Esophagus muscularis mucosa (tissue), 4 donors: Measurements from ENCODE around the gene GPC6. TPM values are rescaled to one million over a fixed set of nuclear protein-coding genes. Genes with fewer than 3 reads are reported as not detected.

Experiments used
- DNase-seq: peaks from one replicate; pipeline ENCODE4 v3.0.0-alpha.2; 2017; ENCODE audit errors: extremely low spot score
- H3K27ac ChIP-seq, 4 donors: fragments of 200-600 bp; sonication (generic); replicated peaks in 1 of 4; 1 replicate in 3 of 4; 2 replicates in 1 of 4; pipeline ENCODE4 v1.5.1; 2016 to 2019; ENCODE audit warnings: mild to moderate bottlenecking in 1 of 4
- H3K27me3 ChIP-seq, 4 donors: fragments of 200-600 bp; sonication (generic); one replicate each; pipeline versions ENCODE4 v1.5.1 to v1.6.0; 2016 to 2019
- H3K36me3 ChIP-seq, 4 donors: fragments of 200-600 bp; sonication (generic); one replicate each; pipeline ENCODE4 v1.5.1; 2016 to 2019
- H3K4me1 ChIP-seq, 4 donors: fragments of 200-600 bp; sonication (generic); one replicate each; pipeline ENCODE4 v1.5.1; 2016 to 2019
- H3K4me3 ChIP-seq, 4 donors: fragments of 200-600 bp; sonication (generic); 1 replicate in 2 of 4; 2 replicates in 2 of 4; pipeline ENCODE4 v1.5.1; 2016 to 2019; ENCODE audit warnings: mild to moderate bottlenecking in 4 of 4, moderate library complexity in 1 of 4
- H3K9me3 ChIP-seq, 4 donors: fragments of 200-600 bp; sonication (generic); 1 replicate in 3 of 4; 2 replicates in 1 of 4; pipeline ENCODE4 v1.5.1; 2016 to 2019
- CTCF ChIP-seq, 3 experiments: fragments of 200-600 bp in 2 of 3; fragments of 450-650 bp in 1 of 3; sonication (generic) in 2 of 3; IDR thresholded peaks; one replicate each; pipeline ENCODE4 v1.5.1; 2017 to 2019; ENCODE audit warnings: antibody characterized with exemption in 3 of 3, mild to moderate bottlenecking in 2 of 3, moderate library complexity in 1 of 3
- EP300 ChIP-seq: sonication (generic); formaldehyde crosslinking; IDR thresholded peaks from one replicate; pipeline ENCODE4 v1.6.1; 2017; ENCODE audit warnings: antibody characterized with exemption
- POLR2A ChIP-seq: fragments of 450-650 bp; IDR thresholded peaks from one replicate; pipeline ENCODE4 v1.6.1; 2017; ENCODE audit warnings: antibody characterized with exemption, moderate library complexity, mild to moderate bottlenecking, low read depth
- POLR2AphosphoS5 ChIP-seq, 2 donors: sonication (generic); formaldehyde crosslinking; IDR thresholded peaks; one replicate each; pipeline ENCODE4 v1.6.1; 2017; ENCODE audit warnings: antibody characterized with exemption in 2 of 2
- WGBS: methylation state at CpG from one replicate; pipeline ENCODE4 v1.1.5; 2018; 5-methylcytosine and 5-hydroxymethylcytosine counted together
- intact Hi-C: fragments of 100-400 bp; cut with DNase I; formaldehyde crosslinking; loops from one replicate; pipeline ENCODE4 v1.15.1; 2023
- total RNA-seq, 4 donors: library from RNA; depleted of rRNA; stranded (reverse); fragments of >200 nt; gene quantifications; one replicate each; pipeline versions ENCODE4 v1.1.0 to v1.2.1, GENCODE V29; 2016

The GPC6 gene
- total RNA-seq, 4 donors from 2014 or later, result 6.5 to 17.2 (median 13.5) TPM

- WGBS, result 73% methylated on average over 3 of the region's 3 CpGs
- Histone ChIP-seq H3K9me3 (no peaks in the 10 kb centered on the region), H3K4me3 (no peak overlapping the region), H3K27me3 (no peaks in the 10 kb centered on the region), H3K36me3 (no peaks in the 10 kb centered on the region), H3K4me1 (no peaks in the 10 kb centered on the region), H3K27ac (no peak overlapping the region)
- no peak for TF ChIP-seq POLR2A
- TF ChIP-seq EP300, result no peak
- no peak for TF ChIP-seq CTCF (IDR thresholded peaks at IDR 0.05)
- intact Hi-C loops, result no loop called here
- no peak for DNase-seq
Observed at GRCh38 chr13:93673885-93674284, 447.3 kb downstream of the GPC6 start.

GRCh38 chr13:93674337-93674755, 447.7 kb downstream of the GPC6 start:
- no peak for DNase-seq
- Histone ChIP-seq H3K4me3 (no peak overlapping the region), H3K9me3 (no peaks in the 10 kb centered on the region), H3K27ac (no peak overlapping the region), H3K27me3 (no peaks in the 10 kb centered on the region), H3K36me3 (no peaks in the 10 kb centered on the region), H3K4me1 (no peaks in the 10 kb centered on the region)
- intact Hi-C loops, result no loop called here
- WGBS, result 70% methylated on average over 3 of the region's 3 CpGs
- TF ChIP-seq EP300 (no peak), POLR2AphosphoS5 (IDR thresholded peaks at IDR 0.05) (no peak), POLR2A (no peak), CTCF (IDR thresholded peaks at IDR 0.05) (no peak)

GRCh38 chr13:93680329-93680728, 453.7 kb downstream of the GPC6 start:
- no peaks in the 10 kb centered on the region for H3K4me1 ChIP-seq
- H3K36me3 ChIP-seq, result no peaks in the 10 kb centered on the region
- TF ChIP-seq POLR2A (no peak), CTCF (IDR thresholded peaks at IDR 0.05) (no peak), EP300 (no peak), POLR2AphosphoS5 (IDR thresholded peaks at IDR 0.05) (no peak)
- no peak overlapping the region for H3K4me3 ChIP-seq
- H3K27ac ChIP-seq, result no peak overlapping the region
- no peaks in the 10 kb centered on the region for H3K27me3 ChIP-seq
- intact Hi-C loops, result no loop called here
- H3K9me3 ChIP-seq, result no peaks in the 10 kb centered on the region
- WGBS, result 95% methylated on average over 2 of the region's 2 CpGs
- no peak for DNase-seq

GRCh38 chr13:93685900-93686299, 459.3 kb downstream of the GPC6 start:
- no peak for DNase-seq
- Histone ChIP-seq H3K9me3 (no peaks in the 10 kb centered on the region), H3K4me1 (no peaks in the 10 kb centered on the region), H3K4me3 (no peak overlapping the region), H3K36me3 (no peaks in the 10 kb centered on the region), H3K27ac (no peak overlapping the region), H3K27me3 (no peaks in the 10 kb centered on the region)
- intact Hi-C loops, result no loop called here
- WGBS, result 100% methylated on average over 1 of the region's 1 CpG
- no peak for TF ChIP-seq POLR2A
- no peak for TF ChIP-seq CTCF (IDR thresholded peaks at IDR 0.05)
- no peak for TF ChIP-seq POLR2AphosphoS5 (IDR thresholded peaks at IDR 0.05)
- no peak for TF ChIP-seq EP300

GRCh38 chr13:93686399-93686798, 459.8 kb downstream of the GPC6 start:
- Histone ChIP-seq H3K4me1 (no peaks in the 10 kb centered on the region), H3K4me3 (no peak overlapping the region), H3K27ac (no peak overlapping the region), H3K9me3 (no peaks in the 10 kb centered on the region), H3K36me3 (no peaks in the 10 kb centered on the region), H3K27me3 (no peaks in the 10 kb centered on the region)
- intact Hi-C loops, result no loop called here
- TF ChIP-seq POLR2AphosphoS5 (IDR thresholded peaks at IDR 0.05), result no peak
- no peak for TF ChIP-seq EP300
- no peak for TF ChIP-seq CTCF (IDR thresholded peaks at IDR 0.05)
- TF ChIP-seq POLR2A, result no peak
- no peak for DNase-seq
